IMR-90 (cell line): ENCODE measurements around the gene GGACT. TPM values are rescaled to one million over a fixed set of nuclear protein-coding genes. Genes with fewer than 3 reads are reported as not detected.

ENCODE experiments used
- ATAC-seq: fragments of 200-7000 bp; cut with Tn5 transposase; 2 replicates; pipeline ENCODE4 v1.9.1; 2020; ENCODE audit warnings: low read depth, mild to moderate bottlenecking, moderate library complexity
- BruUV-seq: library from RNA; stranded (reverse); fragments of 400-500 nt; replicated peaks from 2 replicates; lab custom pipeline; 2021; lab: Mats Ljungman, UMichigan
- CTCF ChIA-PET: fragments of 300-600 bp; formaldehyde crosslinking; extraction: SDS; loops from one replicate; lab custom pipeline; 2021; ENCODE audit warnings: antibody characterized with exemption; lab: Yijun Ruan, JAX
- POLR2A ChIA-PET: fragments of 300-600 bp; sonication (Branson Sonifier 250); formaldehyde crosslinking; loops from one replicate; lab custom pipeline; 2022; ENCODE audit warnings: antibody characterized with exemption; ENCODE audit not compliant: unreplicated experiment; lab: Charles Lee
- DNase-seq: peaks from one replicate; pipeline ENCODE4 v3.0.0; 2013
- H2AFZ ChIP-seq: replicated peaks from 2 replicates; pipeline ENCODE3; 2013; ENCODE audit warnings: low read length, mild to moderate bottlenecking; ENCODE audit not compliant: poor library complexity
- H2AK5ac ChIP-seq: 2 replicates; pipeline ENCODE4 v1.6.1; 2013; ENCODE audit warnings: low read depth, low read length, inconsistent platforms
- H2AK9ac ChIP-seq: replicated peaks from 2 replicates; pipeline ENCODE3; 2013; ENCODE audit warnings: mild to moderate bottlenecking, low read depth, low read length, moderate library complexity; ENCODE audit not compliant: poor library complexity
- H2BK120ac ChIP-seq: 2 replicates; pipeline ENCODE4 v1.6.1; 2013; ENCODE audit warnings: low read depth, low read length, inconsistent platforms
- H2BK15ac ChIP-seq: 3 replicates; pipeline ENCODE4 v1.6.1; 2013; ENCODE audit warnings: low read depth, low read length, inconsistent platforms
- H2BK20ac ChIP-seq: 2 replicates; pipeline ENCODE4 v1.6.1; 2013; ENCODE audit warnings: low read depth, mild to moderate bottlenecking, inconsistent platforms, low read length, moderate library complexity
- H2BK5ac ChIP-seq: 2 replicates; pipeline ENCODE4 v1.6.1; 2013; ENCODE audit warnings: mild to moderate bottlenecking, low read depth, low read length, inconsistent platforms; ENCODE audit not compliant: poor library complexity, severe bottlenecking
- H3K14ac ChIP-seq: replicated peaks from 2 replicates; pipeline ENCODE4 v1.6.1; 2013; ENCODE audit warnings: low read depth, low read length, inconsistent platforms
- H3K18ac ChIP-seq: 2 replicates; pipeline ENCODE4 v1.6.1; 2013; ENCODE audit warnings: low read depth, low read length, control low read depth
- H3K23ac ChIP-seq: 2 replicates; pipeline ENCODE4 v1.6.1; 2013; ENCODE audit warnings: low read depth, low read length, inconsistent platforms
- H3K27ac ChIP-seq: 2 replicates; pipeline ENCODE4 v1.5.1; 2013; ENCODE audit warnings: mild to moderate bottlenecking, control low read depth, low read length; ENCODE audit not compliant: insufficient read depth
- H3K27me3 ChIP-seq: 2 replicates; pipeline ENCODE4 v1.6.1; 2013; ENCODE audit warnings: low read length; ENCODE audit not compliant: control insufficient read depth, insufficient read depth
- H3K36me3 ChIP-seq: 2 replicates; pipeline ENCODE4 v1.6.1; 2013; ENCODE audit warnings: low read length, mixed read lengths; ENCODE audit not compliant: control insufficient read depth, insufficient read depth
- H3K4ac ChIP-seq: 2 replicates; pipeline ENCODE4 v1.6.1; 2013; ENCODE audit warnings: low read depth, low read length, inconsistent platforms
- H3K4me1 ChIP-seq: 2 replicates; pipeline ENCODE4 v1.6.1; 2013; ENCODE audit warnings: low read length, mixed read lengths; ENCODE audit not compliant: control insufficient read depth, insufficient read depth
- H3K4me2 ChIP-seq: 2 replicates; pipeline ENCODE4 v1.6.1; 2013; ENCODE audit warnings: low read depth, mild to moderate bottlenecking, control low read depth, low read length, moderate library complexity
- H3K4me3 ChIP-seq: 2 replicates; pipeline ENCODE4 v1.5.1; 2013; ENCODE audit warnings: low read depth, mild to moderate bottlenecking, control low read depth, low read length, moderate library complexity; ENCODE audit not compliant: insufficient read depth
- H3K56ac ChIP-seq: 2 replicates; pipeline ENCODE4 v1.6.1; 2013; ENCODE audit warnings: low read length, inconsistent platforms; ENCODE audit not compliant: insufficient read depth; ENCODE audit errors: extremely low read depth
- H3K79me1 ChIP-seq, 2 experiments: 2 replicates each; pipeline ENCODE4 v1.6.1; 2013; ENCODE audit warnings: low read length in 2 of 2, inconsistent platforms in 1 of 2, low read depth in 1 of 2
- H3K9ac ChIP-seq: 2 replicates; pipeline ENCODE4 v1.6.1; 2013; ENCODE audit warnings: low read depth, low read length, control low read depth
- H3K9me1 ChIP-seq: 2 replicates; pipeline ENCODE4 v1.6.1; 2013; ENCODE audit warnings: low read length, inconsistent platforms; ENCODE audit not compliant: insufficient read depth
- H3K9me3 ChIP-seq: 2 replicates; pipeline ENCODE4 v1.6.1; 2013; ENCODE audit warnings: low read length; ENCODE audit not compliant: control insufficient read depth, insufficient read depth
- H4K20me1 ChIP-seq: 2 replicates; pipeline ENCODE4 v1.6.1; 2013; ENCODE audit warnings: low read length, inconsistent platforms; ENCODE audit not compliant: insufficient read depth
- H4K5ac ChIP-seq: 2 replicates; pipeline ENCODE4 v1.6.1; 2013; ENCODE audit warnings: mild to moderate bottlenecking, low read depth, low read length, control low read depth
- H4K8ac ChIP-seq, 2 experiments: 2 replicates each; pipeline ENCODE4 v1.6.1; 2013; ENCODE audit warnings: low read depth in 2 of 2, low read length in 2 of 2, control low read depth in 1 of 2, inconsistent platforms in 1 of 2
- H4K91ac ChIP-seq: 2 replicates; pipeline ENCODE4 v1.6.1; 2013; ENCODE audit warnings: low read depth, low read length, inconsistent platforms; ENCODE audit not compliant: insufficient read depth
- CEBPB ChIP-seq: IDR thresholded peaks from 2 replicates; pipeline ENCODE4 v1.6.1; 2012; ENCODE audit warnings: low read depth, low read length, improper control_type of control experiment
- MAZ ChIP-seq: IDR thresholded peaks from 2 replicates; pipeline ENCODE4 v1.6.1; 2012; ENCODE audit warnings: low read depth, mild to moderate bottlenecking, low read length, improper control_type of control experiment, moderate library complexity, borderline replicate concordance
- MXI1 ChIP-seq: IDR thresholded peaks from 2 replicates; pipeline ENCODE4 v1.6.1; 2012; ENCODE audit warnings: low read depth, mild to moderate bottlenecking, low read length, moderate library complexity, borderline replicate concordance
- POLR2A ChIP-seq: IDR thresholded peaks from 2 replicates; pipeline ENCODE4 v1.6.1; 2012; ENCODE audit warnings: mild to moderate bottlenecking, low read depth, low read length
- SMC3 ChIP-seq: fragments of 150-350 bp; IDR thresholded peaks from 2 replicates; pipeline ENCODE4 v1.6.1; 2016; ENCODE audit warnings: low read depth, mild to moderate bottlenecking, antibody characterized with exemption, low read length, moderate library complexity
- WGBS, 2 experiments: methylation state at CpG; one replicate each; pipeline versions ENCODE4 v1.1.5 to v1.1.7; 2013; ENCODE audit warnings: missing lambda C conversion rate in 2 of 2; ENCODE audit not compliant: insufficient read length in 1 of 2; ENCODE audit errors: extremely low coverage in 2 of 2; 5-methylcytosine and 5-hydroxymethylcytosine counted together
- dilution Hi-C: fragments of 300-500 bp; cut with HindIII; formaldehyde crosslinking; loops from one replicate; pipeline ENCODE4 v1.14.3; 2018; ENCODE audit warnings: low sequenced_read_pairs; ENCODE audit not compliant: unreplicated experiment
- in situ Hi-C: fragments of 300-500 bp; cut with MboI; formaldehyde crosslinking; loops from 3 replicates; pipeline ENCODE4 v1.14.3; 2019; ENCODE audit warnings: low sequenced_read_pairs, inconsistent platforms, mixed read lengths
- intact Hi-C: fragments of 100-400 bp; cut with micrococcal nuclease; formaldehyde crosslinking; loops from 2 replicates; pipeline ENCODE4 v1.10.0; 2022
- polyA plus RNA-seq, 3 experiments: library from polyadenylated mRNA; depleted of rRNA; stranded (reverse); fragments of >200 nt; gene quantifications; 2 replicates each; pipeline ENCODE4 v1.2.3, GENCODE V29; 2012; ENCODE audit warnings: low replicate concordance in 1 of 3
- total RNA-seq: library from RNA; depleted of rRNA; stranded (reverse); fragments of >200 nt; gene quantifications from 2 replicates; pipeline ENCODE4 v1.2.3, GENCODE V29; 2012

GGACT gene
- total and polyA plus RNA-seq, 2 of the 4 experiments (the other 2 are of a cell fraction) = 2.0 to 2.6 TPM

GRCh38 chr13:100581030-100581429 lies 7.6 kb downstream of the GGACT start:
- H3K23ac ChIP-seq = no peak overlapping the region
- H4K5ac ChIP-seq = no peak overlapping the region
- no TSS peak for BruUV-seq
- CTCF ChIA-PET = no interaction called here
- peaks cover 3% of the 10 kb centered on the region; the same call in 1 of the 2 replicates for H3K36me3 ChIP-seq
- no peak overlapping the region for H2BK120ac ChIP-seq
- H2AK9ac ChIP-seq = no peak overlapping the region
- no peak overlapping the region for H2BK5ac ChIP-seq
- no peak for ATAC-seq
- no peaks in the 10 kb centered on the region for H3K4me1 ChIP-seq
- H3K4me2 ChIP-seq = no peak overlapping the region
- H3K14ac ChIP-seq = no peak overlapping the region
- POLR2A ChIA-PET = no interaction called here
- no CpG with 5 or more reads among the region's 4 CpGs for WGBS, 2 experiments
- no peak overlapping the region for H4K91ac ChIP-seq
- dilution Hi-C loops = no loop called here
- no peak overlapping the region for H3K4me3 ChIP-seq
- intact Hi-C loops = no loop called here
- H2BK20ac ChIP-seq = no peak overlapping the region
- H3K9me1 ChIP-seq = no peaks in the 10 kb centered on the region
- H3K27ac ChIP-seq = no peak overlapping the region
- DNase-seq = no peak
- no peak overlapping the region for H3K4ac ChIP-seq
- no peak overlapping the region for H2AK5ac ChIP-seq
- H3K9me3 ChIP-seq = no peaks in the 10 kb centered on the region
- H4K20me1 ChIP-seq = no peaks in the 10 kb centered on the region
- H3K18ac ChIP-seq = no peak overlapping the region
- no peaks in the 10 kb centered on the region for H3K27me3 ChIP-seq
- no peak overlapping the region for H4K8ac ChIP-seq
- in situ Hi-C loops = no loop called here
- H2BK15ac ChIP-seq = no peak overlapping the region
- H3K9ac ChIP-seq = no peak overlapping the region
- no peak for TF ChIP-seq CEBPB
- TF ChIP-seq POLR2A = no peak
- TF ChIP-seq SMC3 = no peak
- TF ChIP-seq MAZ = no peak
- no peak for TF ChIP-seq MXI1
- no peaks in the 10 kb centered on the region for H3K79me1 ChIP-seq
- H3K56ac ChIP-seq = no peak overlapping the region
- no peak overlapping the region for H2AFZ ChIP-seq
